ENCODE data around the gene MORN1.

The MORN1 gene

DNA sequence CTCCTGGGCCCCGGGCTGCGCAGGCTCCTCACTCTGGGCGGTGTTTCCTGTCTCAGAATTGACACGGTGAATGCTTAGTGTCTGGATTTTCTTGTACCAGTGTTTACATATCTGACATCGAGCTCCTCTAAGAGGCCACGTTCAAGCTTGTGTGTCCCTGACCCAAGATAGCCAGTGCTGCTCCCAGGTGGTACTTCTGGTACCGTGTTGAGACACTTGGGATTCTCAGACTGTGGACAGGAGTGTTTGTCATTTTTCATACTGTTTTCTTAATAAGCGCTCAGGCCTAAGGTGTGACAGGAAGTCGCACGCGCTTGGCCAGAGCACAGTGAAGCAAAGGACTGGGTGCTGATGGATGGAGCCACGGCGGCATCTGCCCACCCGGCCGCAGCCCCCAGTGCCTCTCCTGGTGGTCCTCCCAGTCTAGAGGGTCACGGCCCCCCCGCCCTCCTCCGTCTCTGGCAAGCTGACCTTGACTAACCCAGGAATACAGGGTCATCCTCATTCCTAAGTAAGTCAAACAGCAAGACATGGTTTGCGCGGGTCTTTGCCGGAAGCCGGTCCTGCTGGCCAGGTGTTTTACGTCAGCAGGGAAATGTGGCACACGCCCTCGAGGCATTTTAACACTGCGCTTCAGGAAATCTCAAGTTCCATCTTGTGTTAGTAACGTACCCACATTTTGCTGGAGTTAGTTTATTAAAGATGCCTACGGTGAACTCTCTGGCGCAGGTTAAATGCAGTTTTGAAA, 13.0 kb upstream of the MORN1 start:
- no peak for DNase-seq

GRCh38 chr1:2403273-2403672, 11.9 kb upstream of the MORN1 start:
- no peak for DNase-seq

DNA sequence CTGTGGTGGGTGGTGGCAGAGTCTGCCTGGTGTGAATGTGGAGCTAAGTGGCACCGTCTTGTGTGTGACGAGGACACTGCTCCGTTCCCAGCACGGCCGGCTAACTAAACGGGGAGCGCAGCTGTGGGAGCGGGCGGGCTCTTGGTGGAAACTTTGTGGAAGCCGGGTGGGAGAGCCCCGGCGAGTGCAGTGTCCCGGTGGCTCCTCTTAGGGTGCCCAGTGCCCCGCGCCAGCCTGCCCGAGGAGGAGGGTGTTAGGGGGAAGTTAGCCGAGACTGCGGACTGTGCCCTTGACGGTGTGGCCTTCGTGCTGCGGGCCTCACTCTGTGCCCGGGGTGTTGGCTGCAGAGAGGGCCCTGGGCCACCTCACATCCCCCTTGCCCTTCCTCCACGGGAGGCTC, 11.1 kb upstream of the MORN1 start:
- DNase-seq: no peak

- DNase-seq: no peak
Measured at GRCh38 chr1:2400950-2401649, 9.7 kb upstream of the MORN1 start.

- DNase-seq: no peak
Measured at GRCh38 chr1:2400576-2400909, 9.2 kb upstream of the MORN1 start.

DNA sequence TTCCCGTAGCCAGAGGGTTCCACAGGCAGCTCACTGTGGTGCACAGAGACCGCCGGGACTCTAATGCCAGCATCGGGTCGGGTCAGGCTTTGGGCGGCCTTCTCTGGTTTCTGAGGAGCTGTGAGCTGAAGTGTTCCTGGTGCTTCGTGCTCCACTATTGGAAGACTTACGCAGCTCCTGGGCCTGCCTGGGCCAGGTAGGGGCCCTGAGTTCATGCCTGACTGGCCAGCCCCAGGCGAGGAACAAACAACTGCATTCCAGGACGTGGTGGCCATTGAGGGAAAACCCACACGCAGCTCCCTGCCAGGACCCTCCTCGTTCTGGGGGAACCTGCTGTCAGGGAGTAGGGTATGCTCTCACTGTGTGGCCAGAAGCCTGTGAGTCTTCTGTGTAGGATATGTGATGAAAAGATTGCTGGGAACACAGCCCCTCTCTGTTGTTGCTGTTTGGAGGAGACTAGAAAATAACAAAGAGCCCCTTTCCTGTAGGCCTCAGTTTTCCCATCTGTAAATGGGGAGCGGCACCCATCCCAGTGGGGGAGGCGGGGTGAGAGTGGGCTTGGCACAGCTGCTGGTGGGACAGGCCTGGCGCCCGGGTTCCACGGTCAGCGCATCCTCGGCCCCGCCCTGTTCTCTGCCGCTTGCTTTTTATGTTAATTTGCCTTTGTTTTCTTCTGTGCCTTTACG, 8.7 kb upstream of the MORN1 start:
- DNase-seq: no peak

GRCh38 chr1:2398871-2399270, 7.5 kb upstream of the MORN1 start:
- DNase-seq: no peak

DNA sequence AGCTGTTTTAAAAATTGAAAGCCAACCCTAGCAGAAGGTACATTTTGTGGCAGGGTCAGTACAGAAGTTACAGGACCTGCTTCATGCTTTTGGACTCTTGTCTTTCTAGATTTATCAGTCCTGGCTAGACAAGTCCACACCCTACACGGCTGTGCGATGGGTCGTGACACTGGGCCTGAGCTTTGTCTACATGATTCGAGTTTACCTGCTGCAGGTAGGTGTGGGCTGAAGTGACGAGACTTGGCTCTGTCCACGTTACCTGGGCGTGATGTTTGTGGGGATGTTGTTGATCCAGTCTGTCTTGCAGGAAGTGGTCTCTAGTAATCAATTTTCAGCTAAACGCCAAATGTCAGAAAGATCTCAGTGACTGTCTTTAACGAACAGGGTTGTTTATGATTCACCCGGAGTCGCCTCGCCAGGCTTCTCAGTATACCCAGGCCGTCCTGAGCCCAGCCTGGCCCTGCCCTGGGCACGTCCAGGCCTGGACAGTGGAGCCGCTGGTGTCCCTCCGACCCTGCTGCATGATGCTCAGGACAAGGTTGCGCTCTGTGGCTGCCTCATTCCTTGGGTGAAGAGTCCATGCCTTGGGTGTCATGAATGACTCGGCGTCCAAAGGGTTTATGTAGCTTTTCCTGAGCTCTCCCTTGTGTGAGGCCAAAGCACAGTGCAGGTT, 5.8 kb upstream of the MORN1 start:
- DNase-seq: no peak

GRCh38 chr1:2396476-2396875, 5.1 kb upstream of the MORN1 start:
- DNase-seq: no peak

DNA sequence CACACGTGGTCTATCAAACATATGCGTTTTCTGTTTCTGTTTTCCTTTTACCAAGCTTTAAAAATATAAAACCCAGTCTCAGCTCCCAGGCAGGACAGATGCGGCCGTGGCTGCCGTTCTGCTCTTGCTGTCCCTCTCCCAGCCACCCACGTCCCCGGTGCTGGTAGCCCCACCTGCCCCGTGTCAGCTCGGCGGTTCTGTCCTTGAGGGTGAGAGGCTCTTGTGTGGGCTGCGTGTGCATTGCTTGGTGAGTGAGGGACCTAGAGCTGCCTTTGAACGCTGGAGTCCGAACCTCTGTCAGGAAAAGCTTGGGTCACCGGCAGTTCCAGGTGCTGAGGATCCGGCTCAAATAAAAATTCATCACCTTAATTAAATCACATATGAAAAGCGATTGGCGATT, 4.7 kb upstream of the MORN1 start:
- no peak for DNase-seq

GRCh38 chr1:2395245-2395644, 3.9 kb upstream of the MORN1 start:
- no peak for DNase-seq

- no peak for DNase-seq
Measured at GRCh38 chr1:2394761-2395160, 3.4 kb upstream of the MORN1 start.

DNA sequence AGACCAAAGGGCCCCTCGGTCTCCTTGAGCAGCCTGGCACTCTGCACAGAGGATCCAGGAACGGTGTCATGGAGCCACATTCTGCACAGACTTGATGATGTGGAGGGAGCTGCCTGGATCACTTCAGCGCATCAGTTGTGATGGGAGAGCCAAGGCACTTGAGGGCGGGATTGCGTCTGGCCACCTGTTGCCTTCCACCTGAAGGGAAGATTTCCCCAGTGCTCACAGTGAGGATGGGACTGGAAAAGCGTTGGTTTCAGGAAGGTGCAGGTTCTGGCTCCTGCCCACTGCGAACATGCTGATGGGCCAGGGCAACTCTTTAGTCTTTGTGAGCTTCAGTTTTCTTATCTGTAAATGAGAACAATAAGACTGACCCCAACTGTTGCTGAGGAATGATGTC, 2.9 kb upstream of the MORN1 start:
- no peak for DNase-seq

GRCh38 chr1:2393471-2393877, 2.1 kb upstream of the MORN1 start:
- DNase-seq: no peak

- no peak for DNase-seq
Measured at GRCh38 chr1:2392686-2393085, 1.3 kb upstream of the MORN1 start.

DNA sequence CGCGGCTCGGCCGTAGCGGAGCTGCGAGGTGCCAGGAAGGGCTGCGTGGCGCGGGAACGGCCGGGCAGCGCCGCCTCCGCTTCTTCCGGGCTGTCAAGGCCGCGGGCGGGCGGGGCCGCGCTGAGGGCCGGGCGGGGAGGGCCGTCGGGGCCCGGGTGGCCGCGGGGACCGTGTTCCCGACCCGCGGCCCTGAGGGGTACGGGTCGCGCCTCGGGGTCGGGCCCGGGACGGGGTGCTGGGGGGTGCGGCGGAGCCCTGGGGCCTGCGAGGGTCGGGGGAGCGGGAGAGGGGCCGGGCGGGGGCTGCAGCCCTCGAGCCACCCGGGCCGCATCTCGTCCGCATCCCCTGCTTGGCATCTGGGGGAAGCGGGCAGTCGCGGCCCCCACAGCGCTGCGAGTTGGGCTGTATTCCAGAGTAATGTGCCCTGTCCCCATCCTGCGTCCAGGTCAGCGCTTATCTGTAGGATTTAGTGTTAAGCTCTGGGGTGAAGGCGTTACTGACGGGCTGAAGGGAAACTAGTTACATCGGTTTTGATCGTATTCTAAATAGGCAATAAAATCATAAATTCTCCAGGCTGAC, 666 bp upstream of the MORN1 start:
- no peak for DNase-seq

DNA sequence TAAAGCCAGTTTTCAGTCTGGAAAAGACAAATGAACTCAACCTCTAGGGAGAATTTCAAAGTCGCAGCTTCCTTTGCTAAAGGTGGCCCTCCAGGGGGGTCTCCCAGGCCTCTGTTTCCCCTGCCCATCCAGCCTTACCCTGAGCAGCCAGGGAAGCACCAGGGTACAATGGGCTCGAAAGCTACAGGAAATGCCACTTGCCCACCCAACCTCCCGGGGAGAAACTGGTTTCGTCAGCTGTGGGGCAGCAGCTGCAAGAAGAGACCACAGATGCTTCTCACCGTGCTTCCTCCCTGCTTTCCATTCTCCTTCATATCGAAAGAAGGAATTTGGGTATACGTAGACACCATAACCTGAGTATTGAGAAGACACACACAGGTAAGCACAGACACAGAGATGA, 1.7 kb downstream of the MORN1 start:
- DNase-seq: no peak

- DNase-seq: no peak
Measured at GRCh38 chr1:2388004-2388913, 3.1 kb downstream of the MORN1 start.

- no peak for DNase-seq
Measured at GRCh38 chr1:2386636-2387611, 4.4 kb downstream of the MORN1 start.

DNA sequence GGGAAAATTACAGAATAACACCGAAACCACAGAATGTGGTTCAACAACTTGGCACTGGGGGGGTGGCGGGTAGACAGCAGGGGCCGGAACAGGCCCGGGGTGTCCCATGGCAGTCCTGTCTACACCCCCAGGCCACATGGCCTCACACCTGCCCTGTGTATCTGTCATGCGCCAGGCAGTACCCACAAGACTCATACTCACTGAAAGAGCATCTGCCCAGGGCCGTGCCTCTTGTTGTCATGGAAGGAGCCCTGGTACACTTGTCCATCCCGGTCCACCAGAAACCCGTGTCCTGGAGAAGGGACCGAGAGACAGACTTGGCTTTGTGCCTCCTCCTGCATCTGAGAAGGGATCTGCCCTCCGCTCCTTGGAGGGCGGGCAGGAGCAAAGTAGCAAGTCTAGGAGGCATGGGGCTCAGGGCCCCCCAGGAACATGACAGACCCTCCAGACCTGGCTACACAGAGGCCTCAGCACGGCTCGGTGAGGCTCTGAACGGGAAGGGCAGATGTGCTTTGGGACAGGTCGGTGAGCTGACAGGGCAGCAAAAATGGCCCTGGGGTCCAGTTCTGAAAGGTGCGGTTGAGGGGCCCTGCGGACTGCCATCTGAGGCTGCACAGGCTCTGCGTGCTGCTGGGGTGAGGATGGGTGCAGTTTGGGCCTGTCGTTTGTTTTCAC, 5.6 kb downstream of the MORN1 start:
- DNase-seq: no peak

Data from right forelimb (tissue), 1 donor.